Heart left ventricle (tissue), 16 donors: ENCODE data around the gene AJAP1. TPM values are rescaled to one million over a fixed set of nuclear protein-coding genes. Genes with fewer than 3 reads are reported as not detected.

Experiments used
- ATAC-seq, 4 donors: fragments of 200-7000 bp; cut with Tn5 transposase; one replicate each; pipeline ENCODE4 v1.9.1; 2020 to 2022; ENCODE audit warnings: moderate library complexity in 4 of 4, mild to moderate bottlenecking in 3 of 4, moderate number of reproducible peaks in 1 of 4
- DNase-seq, 5 donors: peaks; one replicate each; pipeline ENCODE4 v3.0.0-alpha.2; 2020
- H3K27ac ChIP-seq, 12 donors: fragments of 200-600 bp; sonication (generic) in 4 of 12; one replicate each; pipeline versions ENCODE4 v1.5.0 to v1.8.0; 2016 to 2022; ENCODE audit warnings: mild to moderate bottlenecking in 2 of 12
- H3K27me3 ChIP-seq, 9 donors: fragments of 200-600 bp; sonication (generic) in 2 of 9; one replicate each; pipeline versions ENCODE4 v1.5.1 to v1.8.0; 2016 to 2022; ENCODE audit warnings: mild to moderate bottlenecking in 3 of 9
- H3K36me3 ChIP-seq, 9 donors: fragments of 200-600 bp; sonication (generic) in 2 of 9; one replicate each; pipeline versions ENCODE4 v1.5.0 to v1.8.0; 2018 to 2022; ENCODE audit warnings: mild to moderate bottlenecking in 2 of 9
- H3K4me1 ChIP-seq, 12 donors: fragments of 200-600 bp; sonication (generic) in 4 of 12; one replicate each; pipeline versions ENCODE4 v1.5.0 to v1.8.0; 2016 to 2022; ENCODE audit warnings: mild to moderate bottlenecking in 3 of 12
- H3K4me3 ChIP-seq, 12 donors: fragments of 200-600 bp; sonication (generic) in 4 of 12; one replicate each; pipeline versions ENCODE4 v1.5.0 to v1.8.0; 2017 to 2022; ENCODE audit warnings: mild to moderate bottlenecking in 9 of 12, moderate library complexity in 4 of 12
- H3K9me3 ChIP-seq, 12 donors: fragments of 200-600 bp; sonication (generic) in 4 of 12; one replicate each; pipeline versions ENCODE4 v1.5.0 to v1.8.0; 2016 to 2022; ENCODE audit warnings: mild to moderate bottlenecking in 1 of 12
- POLR2A ChIP-seq, 2 donors: fragments of 450-650 bp; IDR thresholded peaks; one replicate each; pipeline ENCODE4 v1.6.1; 2017; ENCODE audit warnings: antibody characterized with exemption in 2 of 2, mild to moderate bottlenecking in 2 of 2, moderate library complexity in 2 of 2
- WGBS, 4 donors: extraction: QIAGEN DNeasy Blood & Tissue Kit in 2 of 4; methylation state at CpG; one replicate each; pipeline versions ENCODE4 v1.1.5 to v1.1.7; 2013 to 2018; 5-methylcytosine and 5-hydroxymethylcytosine counted together
- intact Hi-C, 10 donors: fragments of 100-400 bp; cut with DNase I; formaldehyde crosslinking; loops; one replicate each; pipeline versions ENCODE4 v1.11.1 to v1.14.2; 2022
- polyA plus RNA-seq, 2 donors: library from polyadenylated mRNA; stranded (reverse); fragments of 200-250 nt; gene quantifications; one replicate each; pipeline ENCODE4 v1.2.3, GENCODE V29; 2013
- total RNA-seq, 9 donors: library from RNA; depleted of rRNA in 2 of 9; stranded (reverse); fragments of >200 nt in 2 of 9; fragmentation: NEBNext Ultra II Directional in 3 of 9; extraction: Animal tissue kit (Norgen Biotek cat#: 25700) in 3 of 9; gene quantifications; one replicate each; pipeline versions ENCODE4 v1.1.0 to v1.2.4, GENCODE V29; 2016 to 2023
- TF ChIP-seq, protein P1 (sequence below), 12 donors: fragments of 200-600 bp; sonication (generic) in 4 of 12; IDR thresholded peaks; one replicate each; pipeline versions ENCODE4 v1.5.0 to v1.8.0; 2018 to 2022; ENCODE audit warnings: antibody characterized with exemption in 12 of 12, mild to moderate bottlenecking in 5 of 12
- donor health status: ischemic (EF 13 %, LVEDD 7.1; RV severe dilation, severe dysfunction).
- donor health status: healthy with polysubstance abuse.
- donor health status: DM: no; HTN: yes; CAD: no.
- donor health status: DM: no; HTN: no; CAD: no.
- donor health status: ischemic (EF 25% LVEDD 6.9; RV normal size, moderate dysfunction).
- donor health status: ischemic (EF 25% LVEDD 5.7; RV mildly dilated, moderate dysfunction).
- donor health status: healthy.
- donor health status: DM: yes; HTN: yes; CAD: no.
- donor health status: ischemic (EF 35%, LVEDD 5.7; RV mildly dilated, moderate dysfunction).
- donor health status: nonischemic (EF 11% LVEDD 7.7; RV severe dilation, severe dysfunction).
- donor health status: DM: yes; HTN: yes; CAD: no.
- donor health status: PGD.
- donor health status: ischemic (EF 29% LVEDD 5.4; RV normal size, mild dysfunction).
- donor health status: nonischemic (EF 23%, LVEDD 6.1; RV moderate dilation, normal function).

AJAP1 gene
- total and polyA plus RNA-seq, 11 donors: 0.01 to 0.67 (median 0.07) TPM; not detected in 2

DNA sequence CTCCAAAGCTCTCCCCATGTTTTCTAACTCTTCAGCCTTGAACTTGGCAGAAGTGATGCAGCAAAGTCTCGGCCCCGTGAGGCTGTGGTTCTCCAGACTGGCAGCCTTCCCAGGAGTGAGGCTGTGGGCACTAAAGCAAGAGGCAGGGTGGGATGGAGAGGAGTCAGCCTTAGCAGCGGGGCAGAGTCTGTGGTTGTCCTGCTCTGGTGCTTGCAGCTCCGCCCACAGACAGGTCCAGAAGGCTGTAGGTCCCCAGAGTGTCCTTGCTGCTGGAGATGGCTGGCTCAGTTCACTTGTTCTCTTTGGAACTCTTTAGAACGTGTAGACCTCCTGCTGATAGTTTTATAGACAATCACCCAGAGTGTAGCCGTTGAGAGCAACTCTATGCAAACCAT lies 142.6 kb downstream of the AJAP1 start:
- peak in 1 of 4 donors; percentile 28 for ATAC-seq
- no peak for TF ChIP-seq POLR2A (IDR thresholded peaks at IDR 0.05)
- TF ChIP-seq, protein P1, sequence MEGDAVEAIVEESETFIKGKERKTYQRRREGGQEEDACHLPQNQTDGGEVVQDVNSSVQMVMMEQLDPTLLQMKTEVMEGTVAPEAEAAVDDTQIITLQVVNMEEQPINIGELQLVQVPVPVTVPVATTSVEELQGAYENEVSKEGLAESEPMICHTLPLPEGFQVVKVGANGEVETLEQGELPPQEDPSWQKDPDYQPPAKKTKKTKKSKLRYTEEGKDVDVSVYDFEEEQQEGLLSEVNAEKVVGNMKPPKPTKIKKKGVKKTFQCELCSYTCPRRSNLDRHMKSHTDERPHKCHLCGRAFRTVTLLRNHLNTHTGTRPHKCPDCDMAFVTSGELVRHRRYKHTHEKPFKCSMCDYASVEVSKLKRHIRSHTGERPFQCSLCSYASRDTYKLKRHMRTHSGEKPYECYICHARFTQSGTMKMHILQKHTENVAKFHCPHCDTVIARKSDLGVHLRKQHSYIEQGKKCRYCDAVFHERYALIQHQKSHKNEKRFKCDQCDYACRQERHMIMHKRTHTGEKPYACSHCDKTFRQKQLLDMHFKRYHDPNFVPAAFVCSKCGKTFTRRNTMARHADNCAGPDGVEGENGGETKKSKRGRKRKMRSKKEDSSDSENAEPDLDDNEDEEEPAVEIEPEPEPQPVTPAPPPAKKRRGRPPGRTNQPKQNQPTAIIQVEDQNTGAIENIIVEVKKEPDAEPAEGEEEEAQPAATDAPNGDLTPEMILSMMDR (IDR thresholded peaks at IDR 0.05): no peak
- WGBS, 4 donors: 58 to 70% (median 59%) methylated on average over 6 of the region's 6 CpGs
- Histone ChIP-seq H3K9me3 (peaks cover 0 to under 1% (median 0%) of the 10 kb centered on the region in 12 donors), H3K4me3 (no peak overlapping the region), H3K27me3 (peaks cover 0 to 22% (median 0%) of the 10 kb centered on the region in 9 donors), H3K4me1 (peaks cover 0 to 9% (median 0%) of the 10 kb centered on the region in 12 donors), H3K36me3 (no peaks in the 10 kb centered on the region), H3K27ac (no peak overlapping the region)
- DNase-seq: no peak
- intact Hi-C loops: no loop called here

DNA sequence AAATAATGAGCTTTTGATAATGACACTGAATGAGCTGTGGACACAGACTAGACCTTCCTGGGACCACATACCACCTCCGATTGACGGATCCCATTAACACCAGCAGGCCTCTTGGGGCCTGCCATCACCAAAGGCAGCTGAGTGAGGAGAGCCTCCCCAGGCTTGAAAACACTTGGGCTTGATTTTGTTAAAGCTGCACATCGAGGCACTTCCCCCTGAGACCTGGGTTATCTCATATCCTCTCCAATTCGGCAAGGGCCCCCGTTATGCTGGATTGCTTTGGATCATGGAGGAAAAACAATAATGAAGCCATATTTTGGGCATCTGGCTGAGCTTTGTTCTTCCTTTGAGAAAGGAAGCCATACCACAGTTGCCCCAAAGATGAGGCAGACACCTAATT lies 143.0 kb downstream of the AJAP1 start:
- WGBS, 4 donors: 56 to 62% (median 57%) methylated on average over 5 of the region's 5 CpGs
- no peak for DNase-seq
- Histone ChIP-seq H3K4me3 (no peak overlapping the region), H3K27ac (no peak overlapping the region), H3K36me3 (no peaks in the 10 kb centered on the region), H3K27me3 (peaks cover 0 to 22% (median 0%) of the 10 kb centered on the region in 9 donors), H3K9me3 (peaks cover 0 to 4% (median 0%) of the 10 kb centered on the region in 12 donors), H3K4me1 (peaks cover 0 to 9% (median 0%) of the 10 kb centered on the region in 12 donors)
- ATAC-seq: no peak
- intact Hi-C loops: no loop called here
- TF ChIP-seq, protein P1 (IDR thresholded peaks at IDR 0.05): no peak
- TF ChIP-seq POLR2A (IDR thresholded peaks at IDR 0.05): no peak

DNA sequence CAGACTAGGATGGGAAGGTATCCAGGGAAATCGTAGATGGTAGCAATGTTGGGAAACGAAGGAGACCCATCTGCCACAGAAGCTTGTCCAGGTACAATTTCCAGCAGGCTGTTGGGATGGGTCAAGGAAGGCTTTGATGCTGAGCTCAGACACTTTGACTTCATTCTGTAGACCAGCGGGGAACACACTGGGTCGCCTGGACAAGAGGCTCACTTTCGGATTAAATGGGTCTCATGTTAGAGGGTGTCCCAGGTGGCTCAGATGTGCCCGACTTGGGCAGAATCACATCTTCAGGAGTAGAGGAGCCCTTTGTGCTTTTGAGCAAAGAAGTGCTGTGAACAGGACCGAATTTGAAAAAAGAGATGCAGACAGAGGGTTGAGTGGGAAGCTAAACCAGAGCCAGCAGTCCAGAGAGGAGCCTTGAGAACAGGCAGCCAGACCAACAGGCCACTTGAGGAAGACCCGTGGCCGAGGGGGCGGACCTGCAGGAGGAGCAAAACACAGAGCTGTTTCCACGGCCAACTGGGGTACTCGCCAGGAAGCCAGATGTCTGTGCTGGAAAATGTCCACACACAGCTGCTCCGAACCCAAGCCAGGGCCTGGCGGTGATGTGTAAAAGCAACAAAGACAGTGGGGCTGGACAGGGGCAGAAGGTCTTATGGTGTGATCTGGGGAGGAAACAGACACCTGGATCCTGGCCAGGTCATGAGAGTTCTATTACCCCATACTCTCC lies 146.9 kb downstream of the AJAP1 start:
- ATAC-seq: peak; percentile 63 to 94 (median 80)
- no peak overlapping the region for H3K4me3 ChIP-seq
- intact Hi-C loops: no loop called here
- no peak overlapping the region for H3K27ac ChIP-seq
- 44 to 67% (median 62%) methylated on average over 14 of the region's 14 CpGs for WGBS, 4 donors
- DNase-seq: peak; percentile 71 to 86 (median 80)
- no peaks in the 10 kb centered on the region for H3K36me3 ChIP-seq
- peaks cover 0 to 4% (median 0%) of the 10 kb centered on the region in 12 donors for H3K9me3 ChIP-seq
- TF ChIP-seq, protein P1 (IDR thresholded peaks at IDR 0.05): no peak
- no peak for TF ChIP-seq POLR2A (IDR thresholded peaks at IDR 0.05)
- H3K4me1 ChIP-seq: peaks cover 0 to 5% (median 0%) of the 10 kb centered on the region in 12 donors
- H3K27me3 ChIP-seq: peaks cover 0 to 37% (median 0%) of the 10 kb centered on the region in 9 donors

DNA sequence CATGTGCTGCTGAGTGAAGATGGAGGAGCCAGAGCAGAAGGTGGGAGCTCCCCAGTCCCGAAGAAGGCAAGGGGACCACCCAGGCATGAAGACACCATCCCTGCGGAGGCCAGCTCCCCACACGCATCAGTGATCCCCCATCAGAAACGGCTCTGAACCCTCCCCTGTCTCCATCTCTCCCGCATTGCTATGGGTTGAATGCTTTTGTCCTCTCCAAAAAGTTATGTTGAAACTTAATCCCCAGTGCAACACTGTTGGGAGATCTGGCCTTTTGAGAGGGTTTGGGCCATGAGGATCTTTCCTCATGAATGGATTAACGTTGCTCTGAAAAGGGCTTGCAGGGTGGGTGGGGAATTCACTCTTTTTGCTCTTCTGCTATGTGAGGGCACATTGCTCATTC lies 147.6 kb downstream of the AJAP1 start:
- no peaks in the 10 kb centered on the region for H3K36me3 ChIP-seq
- TF ChIP-seq, protein P1 (IDR thresholded peaks at IDR 0.05): no peak
- no peak for TF ChIP-seq POLR2A (IDR thresholded peaks at IDR 0.05)
- peaks cover 0 to 5% (median 0%) of the 10 kb centered on the region in 12 donors for H3K4me1 ChIP-seq
- H3K27ac ChIP-seq: no peak overlapping the region
- ATAC-seq (peak in 2 of 4 donors; percentile 7 to 29), DNase-seq (no peak)
- H3K9me3 ChIP-seq: peaks cover 0 to 6% (median 0%) of the 10 kb centered on the region in 12 donors
- intact Hi-C loops: no loop called here
- peaks cover 0 to 37% (median 0%) of the 10 kb centered on the region in 9 donors for H3K27me3 ChIP-seq
- H3K4me3 ChIP-seq: no peak overlapping the region
- 70 to 84% (median 73%) methylated on average over 5 to 6 of the region's 6 CpGs for WGBS, 4 donors
